ACC112 (cell line): ENCODE measurements around the gene PPIL4.
"Not testable (repeated sequence)": the region's sequence is repeated elsewhere in the genome, so short reads cannot be mapped to it uniquely, and the experiment has no call there.

Experiments
- H2AFZ ChIP-seq: fragments of 200-600 bp; sonication (generic); one replicate; pipeline ENCODE4 v1.6.0; 2017; ENCODE audit warnings: antibody characterized with exemption, low read length; ENCODE audit not compliant: unreplicated experiment
- H3K27ac ChIP-seq: fragments of 200-600 bp; sonication (generic); 2 replicates; pipeline ENCODE4 v1.5.1; 2014; ENCODE audit warnings: low read depth, mild to moderate bottlenecking, antibody characterized with exemption, low read length, moderate library complexity
- H3K27me3 ChIP-seq: fragments of 200-600 bp; sonication (generic); 2 replicates; pipeline ENCODE4 v1.6.1; 2014; ENCODE audit warnings: mild to moderate bottlenecking, antibody characterized with exemption, low read length, moderate library complexity, mixed read lengths; ENCODE audit not compliant: insufficient read depth
- H3K36me3 ChIP-seq: fragments of 200-600 bp; sonication (generic); 2 replicates; pipeline ENCODE4 v1.6.1; 2016; ENCODE audit warnings: mild to moderate bottlenecking, antibody characterized with exemption, low read length, moderate library complexity, mixed read lengths; ENCODE audit not compliant: insufficient read depth
- H3K4me1 ChIP-seq: fragments of 200-600 bp; sonication (generic); one replicate; pipeline ENCODE4 v1.6.1; 2016; ENCODE audit warnings: low read length, mixed read lengths; ENCODE audit not compliant: insufficient read depth, unreplicated experiment, control insufficient read depth
- H3K4me3 ChIP-seq: fragments of 200-600 bp; sonication (generic); 2 replicates; pipeline ENCODE4 v1.5.1; 2014; ENCODE audit warnings: mild to moderate bottlenecking, low read depth, low read length
- H3K79me2 ChIP-seq: fragments of 200-600 bp; sonication (generic); one replicate; pipeline ENCODE4 v1.6.0; 2016; ENCODE audit warnings: low read length; ENCODE audit not compliant: control insufficient read depth, unreplicated experiment, insufficient read depth

PPIL4 gene

GRCh38 chr6:149474108-149474935 is 71.5 kb downstream of the PPIL4 start:
- no peaks in the 10 kb centered on the region for H3K4me1 ChIP-seq
- no peaks in the 10 kb centered on the region for H3K36me3 ChIP-seq
- peaks cover 23% of the 10 kb centered on the region for H3K27me3 ChIP-seq
- no peak overlapping the region for H2AFZ ChIP-seq
- no peak overlapping the region for H3K4me3 ChIP-seq
- no peak overlapping the region for H3K27ac ChIP-seq
- H3K79me2 ChIP-seq = no peaks in the 10 kb centered on the region

GRCh38 chr6:149473080-149474052 is 72.5 kb downstream of the PPIL4 start:
- Histone ChIP-seq H3K4me1 (no peaks in the 10 kb centered on the region), H2AFZ (no peak overlapping the region), H3K4me3 (no peak overlapping the region), H3K79me2 (no peaks in the 10 kb centered on the region), H3K27ac (no peak overlapping the region), H3K27me3 (peaks cover 29% of the 10 kb centered on the region), H3K36me3 (no peaks in the 10 kb centered on the region)

GRCh38 chr6:149472241-149472640 is 73.6 kb downstream of the PPIL4 start:
- peaks cover 35% of the 10 kb centered on the region for H3K27me3 ChIP-seq
- no peak overlapping the region for H3K27ac ChIP-seq
- H3K36me3 ChIP-seq = no peaks in the 10 kb centered on the region
- H3K79me2 ChIP-seq = no peaks in the 10 kb centered on the region
- H2AFZ ChIP-seq = no peak overlapping the region
- no peak overlapping the region for H3K4me3 ChIP-seq
- no peaks in the 10 kb centered on the region for H3K4me1 ChIP-seq

DNA sequence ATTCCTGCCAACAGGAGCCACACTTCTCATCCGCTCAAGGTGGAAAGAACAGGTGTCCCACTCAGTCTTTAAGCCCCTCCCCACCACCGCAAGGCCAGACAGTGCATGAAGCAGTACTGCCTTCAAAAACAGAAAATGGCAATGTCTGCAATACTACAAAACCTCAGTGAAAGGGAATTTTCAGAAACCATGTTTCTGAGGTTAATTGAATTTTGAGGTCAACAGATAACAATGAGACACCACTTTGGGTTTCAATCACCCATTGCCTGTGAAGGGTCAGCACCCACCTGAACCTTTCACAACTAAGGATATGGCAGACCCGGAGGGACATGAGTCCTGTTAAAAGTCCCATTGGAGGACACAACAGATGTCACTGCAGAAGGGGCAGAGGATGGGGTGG is 74.0 kb downstream of the PPIL4 start:
- no peak overlapping the region for H3K4me3 ChIP-seq
- no peaks in the 10 kb centered on the region for H3K4me1 ChIP-seq

DNA sequence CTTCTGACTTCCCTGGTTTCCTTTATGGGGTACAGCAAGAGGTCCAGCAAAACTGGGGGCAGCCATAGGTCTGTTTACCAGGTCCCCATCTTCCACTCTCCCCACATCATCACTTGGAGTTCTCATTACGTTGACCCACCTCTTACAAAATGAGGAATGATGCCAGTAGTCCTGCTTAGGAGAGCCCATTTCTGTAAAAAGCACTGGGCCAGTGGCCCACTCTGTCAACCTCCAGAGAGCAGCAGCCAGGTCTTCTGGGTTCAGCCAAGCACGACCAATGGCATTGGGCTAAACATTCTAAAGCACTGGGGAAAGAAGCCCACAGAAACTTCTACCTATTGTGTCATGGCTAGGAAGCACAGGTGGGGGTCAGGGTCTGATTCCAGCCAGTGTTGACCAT is 74.9 kb downstream of the PPIL4 start:
- H3K27me3 ChIP-seq = peaks cover 38% of the 10 kb centered on the region
- no peak overlapping the region for H2AFZ ChIP-seq
- H3K79me2 ChIP-seq = no peaks in the 10 kb centered on the region
- H3K27ac ChIP-seq = no peak overlapping the region
- H3K4me1 ChIP-seq = no peaks in the 10 kb centered on the region
- H3K36me3 ChIP-seq = no peaks in the 10 kb centered on the region
- no peak overlapping the region for H3K4me3 ChIP-seq

More for the DNA sequence above, 74.0 kb downstream of the PPIL4 start:
- Histone ChIP-seq H3K27me3 (peaks cover 38% of the 10 kb centered on the region), H2AFZ (no peak overlapping the region), H3K79me2 (no peaks in the 10 kb centered on the region), H3K36me3 (no peaks in the 10 kb centered on the region), H3K27ac (no peak overlapping the region)

DNA sequence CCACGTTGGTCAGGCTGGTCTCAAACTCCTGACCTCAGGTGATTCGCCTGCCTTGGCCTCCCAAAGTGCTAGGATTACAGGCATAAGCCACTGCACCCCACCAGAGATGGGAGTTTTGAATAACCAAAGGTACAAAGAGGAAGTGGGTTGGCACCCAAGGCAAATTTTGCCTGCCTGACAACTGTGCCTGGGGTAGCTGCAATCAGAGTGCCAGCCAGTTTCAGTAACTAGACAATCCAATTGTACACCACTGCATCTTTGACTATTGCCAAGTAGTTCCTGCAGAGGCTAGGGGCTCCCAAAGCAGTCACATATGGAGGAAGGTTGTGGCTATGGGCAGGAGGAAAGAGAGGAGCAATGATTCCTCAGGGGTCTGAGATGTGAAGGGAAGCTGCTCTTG is 77.7 kb downstream of the PPIL4 start:
- Histone ChIP-seq H3K36me3 (no peaks in the 10 kb centered on the region), H2AFZ (no peak overlapping the region), H3K27me3 (peaks cover 29% of the 10 kb centered on the region), H3K27ac (no peak overlapping the region), H3K4me1 (no peaks in the 10 kb centered on the region), H3K4me3 (no peak overlapping the region), H3K79me2 (no peaks in the 10 kb centered on the region)

DNA sequence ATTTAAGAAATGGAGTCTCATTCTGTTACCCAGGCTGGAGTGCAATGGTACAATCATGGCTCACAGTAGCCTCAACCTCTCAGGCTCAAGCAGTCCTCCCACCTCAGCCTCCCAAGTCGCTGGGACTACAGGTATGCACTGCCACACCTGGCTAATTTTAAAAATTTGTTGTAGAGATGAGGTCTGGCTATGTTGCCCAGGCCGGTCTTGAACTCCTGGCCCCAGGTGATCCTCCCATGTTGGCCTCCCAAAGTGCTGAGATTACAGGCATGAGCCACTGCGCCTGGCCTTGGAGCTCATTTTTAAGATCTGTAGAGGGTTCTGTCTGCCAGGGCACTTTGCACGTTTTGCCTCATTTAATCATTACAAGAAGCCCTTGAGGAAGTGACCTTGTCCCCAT is 78.6 kb downstream of the PPIL4 start:
- H2AFZ ChIP-seq = no peak overlapping the region
- no peaks in the 10 kb centered on the region for H3K36me3 ChIP-seq
- H3K27ac ChIP-seq = no peak overlapping the region
- H3K27me3 ChIP-seq = peaks cover 27% of the 10 kb centered on the region
- no peaks in the 10 kb centered on the region for H3K79me2 ChIP-seq
- H3K4me3 ChIP-seq = no peak overlapping the region
- no peaks in the 10 kb centered on the region for H3K4me1 ChIP-seq

GRCh38 chr6:149464411-149464810 is 81.4 kb downstream of the PPIL4 start:
- H3K4me3 ChIP-seq = no peak overlapping the region
- no peak overlapping the region for H3K27ac ChIP-seq
- H3K4me1 ChIP-seq = peaks cover 8% of the 10 kb centered on the region
- no peaks in the 10 kb centered on the region for H3K79me2 ChIP-seq
- no peak overlapping the region for H2AFZ ChIP-seq
- H3K27me3 ChIP-seq = peaks cover 23% of the 10 kb centered on the region
- no peaks in the 10 kb centered on the region for H3K36me3 ChIP-seq

DNA sequence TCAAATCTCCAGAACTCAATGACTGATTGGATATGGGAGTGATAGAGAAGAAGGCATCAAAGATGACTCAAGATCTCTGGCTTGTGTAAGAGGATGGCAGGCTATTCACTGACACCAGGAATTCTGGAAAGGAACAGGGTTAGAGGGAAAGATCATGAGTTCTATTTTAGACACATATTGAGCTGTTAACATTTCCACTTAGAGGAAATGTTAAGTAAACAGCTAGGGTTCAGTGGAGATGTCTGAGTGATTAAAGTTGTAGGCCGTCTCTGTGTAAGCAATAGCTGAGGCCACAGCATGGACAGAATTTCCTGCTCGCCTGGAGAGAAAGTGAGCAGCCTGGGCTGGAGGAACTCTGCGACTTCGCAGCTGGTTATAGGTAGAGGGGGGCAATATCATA is 82.1 kb downstream of the PPIL4 start:
- Histone ChIP-seq H3K4me1 (peaks cover 9% of the 10 kb centered on the region), H3K27me3 (peaks cover 27% of the 10 kb centered on the region), H3K27ac (no peak overlapping the region), H3K79me2 (no peaks in the 10 kb centered on the region), H3K4me3 (no peak overlapping the region), H3K36me3 (no peaks in the 10 kb centered on the region), H2AFZ (no peak overlapping the region)

DNA sequence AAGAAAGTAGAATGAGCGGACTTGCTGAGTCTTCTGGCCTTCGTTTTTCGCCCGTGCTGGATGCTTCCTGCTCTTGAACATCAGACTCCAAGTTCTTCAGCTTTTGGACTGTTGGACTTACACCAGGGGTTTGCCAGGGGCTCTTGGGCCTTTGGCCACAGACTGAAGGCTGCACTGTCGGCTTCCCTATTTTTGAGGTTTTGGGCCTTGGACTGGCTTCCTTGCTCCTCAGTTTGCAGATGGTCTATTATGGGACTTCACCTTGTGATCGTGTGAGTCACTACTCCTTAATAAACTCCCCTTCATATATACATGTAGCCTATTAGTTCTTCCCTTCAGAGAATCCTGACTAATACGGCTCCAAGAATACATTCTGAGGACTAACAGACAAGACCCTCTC is 83.1 kb downstream of the PPIL4 start:
- H3K79me2 ChIP-seq, H3K36me3 ChIP-seq: not testable (repeated sequence)

More for the DNA sequence above, 83.1 kb downstream of the PPIL4 start:
- not testable (repeated sequence) for H3K27ac ChIP-seq, H3K4me3 ChIP-seq, H2AFZ ChIP-seq
- Histone ChIP-seq H3K27me3 (peaks cover 27% of the 10 kb centered on the region), H3K4me1 (peaks cover 12% of the 10 kb centered on the region)
